Fibroblast of skin of left quadriceps (primary cell): ENCODE measurements around the gene USP17L5.
"Not testable (repeated sequence)": the region's sequence is repeated elsewhere in the genome, so short reads cannot be mapped to it uniquely, and the experiment has no call there.

Experiments used
- DNase-seq, 2 experiments: peaks; one replicate each; pipeline ENCODE4 v3.0.0-alpha.2; 2013; ENCODE audit warnings: low read depth in 2 of 2

USP17L5 gene, protein sequence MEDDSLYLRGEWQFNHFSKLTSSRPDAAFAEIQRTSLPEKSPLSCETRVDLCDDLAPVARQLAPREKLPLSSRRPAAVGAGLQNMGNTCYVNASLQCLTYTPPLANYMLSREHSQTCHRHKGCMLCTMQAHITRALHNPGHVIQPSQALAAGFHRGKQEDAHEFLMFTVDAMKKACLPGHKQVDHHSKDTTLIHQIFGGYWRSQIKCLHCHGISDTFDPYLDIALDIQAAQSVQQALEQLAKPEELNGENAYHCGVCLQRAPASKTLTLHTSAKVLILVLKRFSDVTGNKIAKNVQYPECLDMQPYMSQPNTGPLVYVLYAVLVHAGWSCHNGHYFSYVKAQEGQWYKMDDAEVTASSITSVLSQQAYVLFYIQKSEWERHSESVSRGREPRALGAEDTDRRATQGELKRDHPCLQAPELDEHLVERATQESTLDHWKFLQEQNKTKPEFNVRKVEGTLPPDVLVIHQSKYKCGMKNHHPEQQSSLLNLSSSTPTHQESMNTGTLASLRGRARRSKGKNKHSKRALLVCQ

DNA sequence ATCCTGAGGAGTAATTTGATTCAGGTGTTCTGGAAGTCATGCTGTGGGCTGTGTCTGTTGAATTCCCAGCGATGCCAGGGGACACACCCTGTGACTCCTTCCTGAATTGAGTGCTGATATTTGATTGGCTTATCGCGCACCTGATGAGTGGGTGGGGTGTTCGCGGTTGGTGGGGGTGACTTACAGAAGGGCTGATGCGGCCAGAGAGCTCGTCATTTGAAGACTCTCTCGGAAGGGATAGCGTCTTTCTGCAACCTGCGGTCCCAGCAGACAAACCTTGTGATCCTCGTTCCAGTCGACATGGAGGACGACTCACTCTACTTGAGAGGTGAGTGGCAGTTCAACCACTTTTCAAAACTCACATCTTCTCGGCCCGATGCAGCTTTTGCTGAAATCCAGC, at the start of gene USP17L5:
TSS of gene USP17L5 (plus strand) at position 301 of the 400 bp plus-strand sequence. CDS start at position 301, 0 bp downstream.
- DNase-seq: not testable (repeated sequence)

DNA sequence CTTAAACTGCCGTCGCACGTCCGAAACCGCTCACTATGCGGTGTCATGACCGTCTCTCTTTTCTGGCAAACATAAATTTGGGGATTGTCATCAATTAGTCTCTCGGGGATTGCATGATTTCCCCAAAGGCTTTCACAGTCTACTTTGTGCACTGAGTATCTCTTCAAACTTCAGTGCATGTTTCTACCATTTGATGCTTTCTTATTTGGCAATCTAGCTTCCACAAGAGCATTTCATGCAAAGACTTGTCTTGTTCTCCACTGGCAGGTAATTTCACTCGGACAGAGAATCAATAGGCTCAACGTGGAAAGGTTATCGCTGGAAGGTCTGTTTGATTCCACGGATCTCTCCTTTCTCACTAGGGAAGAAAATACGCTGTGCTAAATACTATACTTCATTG, 15.0 kb upstream of the USP17L5 start:
- DNase-seq: not testable (repeated sequence)

DNA sequence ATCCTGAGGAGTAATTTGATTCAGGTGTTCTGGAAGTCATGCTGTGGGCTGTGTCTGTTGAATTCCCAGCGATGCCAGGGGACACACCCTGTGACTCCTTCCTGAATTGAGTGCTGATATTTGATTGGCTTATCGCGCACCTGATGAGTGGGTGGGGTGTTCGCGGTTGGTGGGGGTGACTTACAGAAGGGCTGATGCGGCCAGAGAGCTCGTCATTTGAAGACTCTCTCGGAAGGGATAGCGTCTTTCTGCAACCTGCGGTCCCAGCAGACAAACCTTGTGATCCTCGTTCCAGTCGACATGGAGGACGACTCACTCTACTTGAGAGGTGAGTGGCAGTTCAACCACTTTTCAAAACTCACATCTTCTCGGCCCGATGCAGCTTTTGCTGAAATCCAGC, 14.3 kb upstream of the USP17L5 start, which contains the start of gene USP17L24:
TSS of gene USP17L24 (plus strand) at position 301 of the 400 bp plus-strand sequence. CDS start at position 301, 0 bp downstream.
- DNase-seq: not testable (repeated sequence)

DNA sequence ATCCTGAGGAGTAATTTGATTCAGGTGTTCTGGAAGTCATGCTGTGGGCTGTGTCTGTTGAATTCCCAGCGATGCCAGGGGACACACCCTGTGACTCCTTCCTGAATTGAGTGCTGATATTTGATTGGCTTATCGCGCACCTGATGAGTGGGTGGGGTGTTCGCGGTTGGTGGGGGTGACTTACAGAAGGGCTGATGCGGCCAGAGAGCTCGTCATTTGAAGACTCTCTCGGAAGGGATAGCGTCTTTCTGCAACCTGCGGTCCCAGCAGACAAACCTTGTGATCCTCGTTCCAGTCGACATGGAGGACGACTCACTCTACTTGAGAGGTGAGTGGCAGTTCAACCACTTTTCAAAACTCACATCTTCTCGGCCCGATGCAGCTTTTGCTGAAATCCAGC, 9.6 kb upstream of the USP17L5 start, which contains the start of gene USP17L25:
TSS of gene USP17L25 (plus strand) at position 301 of the 400 bp plus-strand sequence. CDS start at position 301, 0 bp downstream.
- not testable (repeated sequence) for DNase-seq

DNA sequence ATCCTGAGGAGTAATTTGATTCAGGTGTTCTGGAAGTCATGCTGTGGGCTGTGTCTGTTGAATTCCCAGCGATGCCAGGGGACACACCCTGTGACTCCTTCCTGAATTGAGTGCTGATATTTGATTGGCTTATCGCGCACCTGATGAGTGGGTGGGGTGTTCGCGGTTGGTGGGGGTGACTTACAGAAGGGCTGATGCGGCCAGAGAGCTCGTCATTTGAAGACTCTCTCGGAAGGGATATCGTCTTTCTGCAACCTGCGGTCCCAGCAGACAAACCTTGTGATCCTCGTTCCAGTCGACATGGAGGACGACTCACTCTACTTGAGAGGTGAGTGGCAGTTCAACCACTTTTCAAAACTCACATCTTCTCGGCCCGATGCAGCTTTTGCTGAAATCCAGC, 4.8 kb upstream of the USP17L5 start, which contains the start of gene USP17L26:
TSS of gene USP17L26 (plus strand) at position 301 of the 400 bp plus-strand sequence. CDS start at position 301, 0 bp downstream.
- not testable (repeated sequence) for DNase-seq

DNA sequence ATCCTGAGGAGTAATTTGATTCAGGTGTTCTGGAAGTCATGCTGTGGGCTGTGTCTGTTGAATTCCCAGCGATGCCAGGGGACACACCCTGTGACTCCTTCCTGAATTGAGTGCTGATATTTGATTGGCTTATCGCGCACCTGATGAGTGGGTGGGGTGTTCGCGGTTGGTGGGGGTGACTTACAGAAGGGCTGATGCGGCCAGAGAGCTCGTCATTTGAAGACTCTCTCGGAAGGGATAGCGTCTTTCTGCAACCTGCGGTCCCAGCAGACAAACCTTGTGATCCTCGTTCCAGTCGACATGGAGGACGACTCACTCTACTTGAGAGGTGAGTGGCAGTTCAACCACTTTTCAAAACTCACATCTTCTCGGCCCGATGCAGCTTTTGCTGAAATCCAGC, 4.6 kb downstream of the USP17L5 start, which contains the start of gene USP17L27:
TSS of gene USP17L27 (plus strand) at position 301 of the 400 bp plus-strand sequence. CDS start at position 301, 0 bp downstream.
- DNase-seq: not testable (repeated sequence)

DNA sequence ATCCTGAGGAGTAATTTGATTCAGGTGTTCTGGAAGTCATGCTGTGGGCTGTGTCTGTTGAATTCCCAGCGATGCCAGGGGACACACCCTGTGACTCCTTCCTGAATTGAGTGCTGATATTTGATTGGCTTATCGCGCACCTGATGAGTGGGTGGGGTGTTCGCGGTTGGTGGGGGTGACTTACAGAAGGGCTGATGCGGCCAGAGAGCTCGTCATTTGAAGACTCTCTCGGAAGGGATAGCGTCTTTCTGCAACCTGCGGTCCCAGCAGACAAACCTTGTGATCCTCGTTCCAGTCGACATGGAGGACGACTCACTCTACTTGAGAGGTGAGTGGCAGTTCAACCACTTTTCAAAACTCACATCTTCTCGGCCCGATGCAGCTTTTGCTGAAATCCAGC, 9.4 kb downstream of the USP17L5 start, which contains the start of gene USP17L28:
TSS of gene USP17L28 (plus strand) at position 301 of the 400 bp plus-strand sequence. CDS start at position 301, 0 bp downstream.
- DNase-seq: not testable (repeated sequence)

DNA sequence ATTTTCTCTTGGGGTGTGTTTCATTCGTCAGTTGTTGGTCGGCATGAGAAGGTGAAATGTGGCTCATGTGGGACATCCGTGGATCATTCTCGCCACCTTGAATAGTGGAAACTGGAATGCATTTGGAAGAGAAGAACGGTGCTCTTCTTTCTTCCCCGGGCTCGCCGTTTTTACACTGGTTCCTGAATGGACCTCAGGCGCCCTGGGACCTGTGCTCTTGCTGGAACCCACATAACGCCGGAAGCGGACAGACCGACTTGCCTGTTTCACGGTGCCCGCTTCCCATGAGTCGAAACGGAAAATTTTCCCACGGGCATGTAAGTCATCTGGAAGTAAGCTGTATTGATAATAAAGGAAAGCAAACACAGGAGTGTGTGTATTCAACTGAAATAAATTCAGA, 11.7 kb downstream of the USP17L5 start:
- DNase-seq: not testable (repeated sequence)

DNA sequence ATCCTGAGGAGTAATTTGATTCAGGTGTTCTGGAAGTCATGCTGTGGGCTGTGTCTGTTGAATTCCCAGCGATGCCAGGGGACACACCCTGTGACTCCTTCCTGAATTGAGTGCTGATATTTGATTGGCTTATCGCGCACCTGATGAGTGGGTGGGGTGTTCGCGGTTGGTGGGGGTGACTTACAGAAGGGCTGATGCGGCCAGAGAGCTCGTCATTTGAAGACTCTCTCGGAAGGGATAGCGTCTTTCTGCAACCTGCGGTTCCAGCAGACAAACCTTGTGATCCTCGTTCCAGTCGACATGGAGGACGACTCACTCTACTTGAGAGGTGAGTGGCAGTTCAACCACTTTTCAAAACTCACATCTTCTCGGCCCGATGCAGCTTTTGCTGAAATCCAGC, 14.1 kb downstream of the USP17L5 start, which contains the start of gene USP17L29:
TSS of gene USP17L29 (plus strand) at position 301 of the 400 bp plus-strand sequence. CDS start at position 301, 0 bp downstream.
- not testable (repeated sequence) for DNase-seq

DNA sequence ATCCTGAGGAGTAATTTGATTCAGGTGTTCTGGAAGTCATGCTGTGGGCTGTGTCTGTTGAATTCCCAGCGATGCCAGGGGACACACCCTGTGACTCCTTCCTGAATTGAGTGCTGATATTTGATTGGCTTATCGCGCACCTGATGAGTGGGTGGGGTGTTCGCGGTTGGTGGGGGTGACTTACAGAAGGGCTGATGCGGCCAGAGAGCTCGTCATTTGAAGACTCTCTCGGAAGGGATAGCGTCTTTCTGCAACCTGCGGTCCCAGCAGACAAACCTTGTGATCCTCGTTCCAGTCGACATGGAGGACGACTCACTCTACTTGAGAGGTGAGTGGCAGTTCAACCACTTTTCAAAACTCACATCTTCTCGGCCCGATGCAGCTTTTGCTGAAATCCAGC, 23.6 kb downstream of the USP17L5 start, which contains the start of gene USP17L30:
TSS of gene USP17L30 (plus strand) at position 301 of the 400 bp plus-strand sequence. CDS start at position 301, 0 bp downstream.
- not testable (repeated sequence) for DNase-seq

DNA sequence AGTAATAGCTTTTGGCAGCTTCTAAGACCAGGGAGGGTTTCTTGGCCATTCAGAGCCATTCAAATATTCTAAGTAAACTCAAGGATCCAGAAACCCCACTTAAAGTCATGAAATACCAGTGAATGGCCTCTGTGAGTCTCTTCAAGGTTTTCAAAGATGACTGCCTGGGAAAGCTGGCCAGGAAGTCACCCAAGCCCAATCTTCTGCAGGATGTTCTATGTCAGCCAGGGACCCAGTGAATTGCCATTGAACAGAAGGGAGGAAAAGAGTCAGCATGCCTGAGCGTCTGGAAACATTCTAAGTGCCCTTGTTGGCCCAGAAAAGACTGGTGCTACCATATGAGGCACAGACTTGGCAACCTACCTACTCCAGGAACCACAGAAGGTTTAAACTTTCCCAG, 40.7 kb downstream of the USP17L5 start:
- not testable (repeated sequence) for DNase-seq

DNA sequence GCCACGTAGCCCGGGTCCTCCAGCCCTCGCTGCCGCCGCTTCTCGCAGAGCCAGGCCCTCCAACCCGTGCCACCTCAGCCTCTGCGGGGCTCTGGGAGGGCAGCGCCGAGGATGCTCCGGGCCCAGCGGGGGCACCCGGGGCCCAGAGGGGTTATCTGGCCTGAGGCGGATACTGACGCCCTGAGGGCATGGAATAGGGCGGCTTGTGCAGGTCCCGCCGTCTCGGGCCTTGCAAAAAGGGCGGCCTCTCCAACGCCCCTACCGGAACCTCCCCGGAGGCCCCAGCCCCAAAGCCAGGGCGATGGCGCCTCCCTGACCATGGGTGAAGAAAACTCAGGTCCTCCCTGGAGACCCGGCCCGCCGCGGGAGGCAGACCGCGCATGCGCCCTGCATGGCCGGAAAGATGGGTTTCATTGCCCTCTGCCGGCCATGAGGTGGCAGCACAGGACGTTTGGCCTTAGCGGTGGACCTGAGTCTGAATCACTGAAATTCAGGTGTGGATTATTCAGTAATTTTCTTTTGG, 41.9 kb downstream of the USP17L5 start:
- not testable (repeated sequence) for DNase-seq

DNA sequence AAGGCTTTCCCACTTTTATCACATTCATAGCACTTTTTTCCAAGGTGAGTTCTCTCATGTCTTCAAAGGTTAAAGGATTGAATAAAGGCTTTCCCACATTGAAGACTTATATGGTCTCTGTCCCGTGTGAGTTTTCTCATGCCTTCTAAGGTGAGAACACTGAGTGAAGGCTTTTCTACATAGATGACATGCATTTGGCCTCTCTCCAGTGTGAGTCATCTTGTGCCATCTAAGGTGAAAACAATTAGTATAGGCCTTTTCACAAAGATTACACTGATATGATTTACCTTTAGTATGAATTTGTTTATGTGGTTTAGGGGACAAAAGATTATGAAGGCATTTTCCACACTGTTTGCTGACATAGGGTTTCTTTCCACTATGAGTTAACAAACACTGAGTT, 44.9 kb downstream of the USP17L5 start:
- no peak for DNase-seq

DNA sequence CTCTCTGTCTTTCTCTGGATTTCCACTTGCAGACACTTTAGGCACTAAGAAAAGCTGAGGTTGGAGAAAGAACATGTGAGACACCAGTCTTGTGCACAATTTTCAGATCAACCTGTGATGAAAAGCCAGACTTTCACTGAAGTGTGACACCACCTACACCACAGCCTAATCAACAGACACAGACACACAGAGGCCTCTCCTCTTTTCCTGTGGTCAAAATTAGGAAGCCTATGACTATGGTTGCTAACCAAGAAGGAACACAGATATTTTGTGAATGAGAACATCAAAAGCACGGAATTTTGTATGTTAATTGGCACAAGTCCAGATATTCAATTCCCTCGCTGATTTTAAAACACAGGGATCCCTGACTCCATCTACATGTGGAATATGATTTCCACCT, 49.8 kb downstream of the USP17L5 start:
- DNase-seq: not testable (repeated sequence)
